ENCODE data around the gene PPP1R7. TPM values are rescaled to one million over a fixed set of nuclear protein-coding genes. Genes with fewer than 3 reads are reported as not detected.
"Not testable (repeated sequence)": the region's sequence is repeated elsewhere in the genome, so short reads cannot be mapped to it uniquely, and the experiment has no call there.

PPP1R7 gene, protein sequence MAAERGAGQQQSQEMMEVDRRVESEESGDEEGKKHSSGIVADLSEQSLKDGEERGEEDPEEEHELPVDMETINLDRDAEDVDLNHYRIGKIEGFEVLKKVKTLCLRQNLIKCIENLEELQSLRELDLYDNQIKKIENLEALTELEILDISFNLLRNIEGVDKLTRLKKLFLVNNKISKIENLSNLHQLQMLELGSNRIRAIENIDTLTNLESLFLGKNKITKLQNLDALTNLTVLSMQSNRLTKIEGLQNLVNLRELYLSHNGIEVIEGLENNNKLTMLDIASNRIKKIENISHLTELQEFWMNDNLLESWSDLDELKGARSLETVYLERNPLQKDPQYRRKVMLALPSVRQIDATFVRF
- total RNA-seq, result 10 to 100 TPM; 57.8 to 66.3 (median 60.4) TPM
- 59.5 TPM for total RNA-seq (2013)

DNA sequence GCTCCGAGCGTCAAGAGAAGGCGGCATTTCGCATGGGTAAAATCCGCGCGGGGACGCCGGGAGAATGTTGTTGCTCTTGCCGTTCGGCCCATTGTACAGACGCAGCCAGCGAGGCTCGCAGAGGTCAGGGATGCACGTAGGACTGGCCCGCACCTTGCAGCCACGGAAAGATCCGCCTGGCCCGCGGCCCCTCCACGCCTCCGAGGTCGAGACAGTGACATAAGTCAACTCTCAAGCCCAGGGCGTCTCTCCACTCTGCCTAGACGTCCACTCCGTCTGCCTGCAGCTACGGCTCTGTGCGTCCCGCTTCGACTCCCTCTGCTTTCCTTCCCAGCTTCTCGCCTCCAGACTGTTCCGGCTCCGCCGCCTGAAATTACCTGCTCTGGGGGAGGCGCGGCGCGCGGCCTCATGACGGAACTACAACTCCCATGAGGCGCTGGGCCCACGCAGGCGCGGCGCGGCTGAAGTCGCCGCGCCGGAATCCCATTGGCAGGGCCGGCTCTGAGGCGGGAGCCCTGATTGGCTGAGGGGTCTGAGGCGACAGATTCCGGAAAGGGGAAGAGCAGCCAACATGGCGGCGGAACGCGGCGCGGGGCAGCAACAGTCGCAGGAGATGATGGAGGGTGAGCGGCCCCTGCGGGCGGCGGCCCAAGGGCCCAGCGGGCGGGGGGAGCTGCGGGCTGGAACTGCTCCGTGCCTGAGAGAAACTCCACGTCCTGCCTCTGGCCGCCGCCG lies at the start of gene PPP1R7:
TSS of gene PPP1R7 (plus strand) at position 543 of the 735 bp plus-strand sequence. CDS start at position 572, 29 bp downstream.
- TF ChIP-seq CTCF (IDR thresholded peaks at IDR 0.05), result no peak
- Mint-ChIP-seq H3K4me3 (peak within 1 kb of the TSS; percentile 95), H3K9me3 (no peaks in the 10 kb centered on the region), H3K36me3 (no peaks in the 10 kb centered on the region), H3K27me3 (ENCODE audit: low read depth in 2 of 2) (no peaks in the 10 kb centered on the region), H3K27ac (peak within 1 kb of the TSS; percentile 89 to 90), H3K4me1 (peaks cover 34 to 42% of the 10 kb centered on the region in 2 donors)
- H3K4me3 ChIP-seq (ENCODE audit: low read length), result peak within 1 kb of the TSS; percentile 78
- DNase-seq (peak; percentile 89 to 97), ATAC-seq (peak; percentile 83 to 89 (median 83))
- peak within 1 kb of the TSS; percentile 6 for H3K27ac ChIP-seq (ENCODE audit: low read length)
- peaks cover 14% of the 10 kb centered on the region for H3K4me1 ChIP-seq (ENCODE audit: control insufficient read depth, insufficient read depth, low read length)
- H3K9me3 ChIP-seq (ENCODE audit: control insufficient read depth, insufficient read depth, low read length), result no peaks in the 10 kb centered on the region
- intact Hi-C loops (cut with micrococcal nuclease), result loop anchor here (1.0 to 5.0 kb wide), 2 partner anchors 48 to 207 kb away; partner anchors contain the start of genes FARP2 and MTERF4
- H3K36me3 ChIP-seq (ENCODE audit: control insufficient read depth, insufficient read depth, low read length), result peaks cover 6% of the 10 kb centered on the region
- WGBS (ENCODE audit: insufficient coverage), result under 1% methylated on average over 73 of the region's 73 CpGs
- H3K27me3 ChIP-seq (ENCODE audit: control insufficient read depth, insufficient read depth, low read length), result no peaks in the 10 kb centered on the region

DNA sequence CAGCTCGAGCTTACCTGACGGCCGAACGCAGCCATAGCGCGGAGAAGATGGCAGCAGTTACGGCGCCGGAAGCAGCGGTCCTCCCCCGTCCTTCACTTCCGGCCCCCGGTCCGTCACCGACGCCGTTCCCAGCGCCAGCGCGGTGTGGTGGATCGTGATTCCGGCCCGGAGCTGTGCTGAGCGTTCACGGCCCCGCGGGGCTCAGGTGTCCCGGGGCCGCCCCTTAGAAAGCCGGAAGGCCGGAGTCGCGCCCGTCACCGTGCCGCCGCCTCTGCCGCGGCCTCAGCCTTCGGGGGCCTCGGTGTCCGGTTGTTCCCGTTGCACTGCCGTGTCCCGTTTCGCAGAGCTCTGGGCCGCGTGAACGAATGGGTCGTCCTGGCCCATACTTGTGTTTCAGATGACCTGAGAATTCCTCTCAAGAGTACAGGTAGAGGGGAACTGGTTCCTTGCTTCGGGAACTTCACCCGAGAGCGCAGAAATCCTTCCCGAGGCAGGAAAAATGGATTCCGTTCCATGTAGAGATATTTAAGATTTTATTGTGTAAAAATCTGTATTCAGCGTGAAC lies 47.9 kb upstream of the PPP1R7 start, which contains the start of gene MTERF4:
TSS of gene MTERF4 (minus strand) at position 49 of the 565 bp plus-strand sequence. CDS start at position 35, 14 bp downstream.
- Histone ChIP-seq H3K27ac (ENCODE audit: low read length) (peak within 1 kb of the TSS; percentile 85), H3K4me3 (ENCODE audit: low read length) (peak within 1 kb of the TSS; percentile 73), H3K36me3 (ENCODE audit: control insufficient read depth, insufficient read depth, low read length) (peaks cover 22% of the 10 kb centered on the region), H3K4me1 (ENCODE audit: control insufficient read depth, insufficient read depth, low read length) (peaks cover 18% of the 10 kb centered on the region), H3K9me3 (ENCODE audit: control insufficient read depth, insufficient read depth, low read length) (no peaks in the 10 kb centered on the region), H3K27me3 (ENCODE audit: control insufficient read depth, insufficient read depth, low read length) (no peaks in the 10 kb centered on the region)
- Mint-ChIP-seq H3K4me3 (peak within 1 kb of the TSS; percentile 96), H3K27me3 (ENCODE audit: low read depth in 2 of 2) (no peaks in the 10 kb centered on the region), H3K9me3 (no peaks in the 10 kb centered on the region), H3K36me3 (no peaks in the 10 kb centered on the region), H3K27ac (peak within 1 kb of the TSS; percentile 90 to 93), H3K4me1 (peaks cover 17 to 42% of the 10 kb centered on the region in 2 donors)
- ATAC-seq (peak; percentile 96 to 97 (median 96)), DNase-seq (peak; percentile 84 to 95)
- under 1% methylated on average over 56 of the region's 56 CpGs for WGBS (ENCODE audit: insufficient coverage)
- intact Hi-C loops (cut with micrococcal nuclease), result loop anchor here (1.0 kb wide), 1 partner anchor 48 kb away; the partner anchor contains the start of gene PPP1R7
- TF ChIP-seq CTCF (IDR thresholded peaks at IDR 0.05), result no peak

- no peaks in the 10 kb centered on the region for H3K9me3 ChIP-seq (ENCODE audit: control insufficient read depth, insufficient read depth, low read length)
- H3K9me3 Mint-ChIP-seq, result no peaks in the 10 kb centered on the region
- peak overlapping the region; percentile 73 for H3K4me3 ChIP-seq (ENCODE audit: low read length)
- DNase-seq (no peak), ATAC-seq (no peak)
- peak overlapping the region; percentile 96 for H3K4me3 Mint-ChIP-seq
- H3K36me3 ChIP-seq (ENCODE audit: control insufficient read depth, insufficient read depth, low read length), result peaks cover 16% of the 10 kb centered on the region
- peak overlapping the region; percentile 90 to 93 for H3K27ac Mint-ChIP-seq
- H3K27me3 ChIP-seq (ENCODE audit: control insufficient read depth, insufficient read depth, low read length), result no peaks in the 10 kb centered on the region
- no peak for TF ChIP-seq CTCF (IDR thresholded peaks at IDR 0.05)
- no peaks in the 10 kb centered on the region for H3K27me3 Mint-ChIP-seq (ENCODE audit: low read depth in 2 of 2)
- no peaks in the 10 kb centered on the region for H3K36me3 Mint-ChIP-seq
- intact Hi-C loops (cut with micrococcal nuclease), result no loop called here
- peaks cover 24% of the 10 kb centered on the region for H3K4me1 ChIP-seq (ENCODE audit: control insufficient read depth, insufficient read depth, low read length)
- no peak overlapping the region for H3K27ac ChIP-seq (ENCODE audit: low read length)
- 53% methylated on average over 5 of the region's 5 CpGs for WGBS (ENCODE audit: insufficient coverage)
- peaks cover 17 to 37% of the 10 kb centered on the region in 2 donors for H3K4me1 Mint-ChIP-seq
Observed at GRCh38 chr2:241103176-241103595, 47.1 kb upstream of the PPP1R7 start.

DNA sequence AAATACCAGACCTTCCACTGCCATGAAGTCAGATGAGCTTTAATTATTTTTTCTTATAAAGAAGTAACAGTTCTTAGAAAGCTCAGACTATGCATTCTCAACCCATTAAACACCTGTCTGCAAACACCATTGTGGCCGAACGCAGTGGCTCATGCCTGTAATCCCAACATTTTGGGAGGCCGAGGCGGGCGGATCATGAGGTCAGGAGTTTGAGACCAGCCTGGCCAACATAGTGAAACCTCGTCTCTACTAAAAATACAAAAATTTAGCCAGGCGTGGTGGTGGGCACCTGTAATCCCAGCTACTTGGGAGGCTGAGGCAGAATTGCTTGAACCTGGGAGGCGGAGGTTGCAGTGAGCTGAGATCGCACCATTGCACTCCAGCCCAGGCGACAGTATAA lies 45.7 kb upstream of the PPP1R7 start:
- H3K36me3 ChIP-seq (ENCODE audit: control insufficient read depth, insufficient read depth, low read length); H3K27ac Mint-ChIP-seq; ATAC-seq; H3K27ac ChIP-seq (ENCODE audit: low read length); H3K9me3 ChIP-seq (ENCODE audit: control insufficient read depth, insufficient read depth, low read length); H3K4me3 ChIP-seq (ENCODE audit: low read length); H3K36me3 Mint-ChIP-seq; H3K9me3 Mint-ChIP-seq; DNase-seq; H3K4me3 Mint-ChIP-seq; H3K27me3 ChIP-seq (ENCODE audit: control insufficient read depth, insufficient read depth, low read length); intact Hi-C loops (cut with micrococcal nuclease); H3K27me3 Mint-ChIP-seq (ENCODE audit: low read depth in 2 of 2): not testable (repeated sequence)
- H3K4me1 Mint-ChIP-seq, result peaks cover 17 to 43% of the 10 kb centered on the region in 2 donors
- WGBS (ENCODE audit: insufficient coverage), result over 99% methylated on average over 10 of the region's 10 CpGs
- peaks cover 35% of the 10 kb centered on the region for H3K4me1 ChIP-seq (ENCODE audit: control insufficient read depth, insufficient read depth, low read length)
